ENCODE measurements around the gene SERGEF. TPM values are rescaled to one million over a fixed set of nuclear protein-coding genes. Genes with fewer than 3 reads are reported as not detected.
A peak's percentile ranks its signal among the peaks of the same experiment; 100 is the strongest.

SERGEF gene
- total RNA-seq, 1 experiment from 2014 or later: 19.0 TPM

- DNase-seq: no peak
- Histone ChIP-seq H3K4me3 (no peak overlapping the region), H3K36me3 (no peaks in the 10 kb centered on the region), H3K9me3 (no peaks in the 10 kb centered on the region), H3K27me3 (no peaks in the 10 kb centered on the region)
These were observed 210.4 kb downstream of the SERGEF start for GRCh38 chr11:17802491-17802890.

GRCh38 chr11:17801166-17801565 is 211.7 kb downstream of the SERGEF start:
- Histone ChIP-seq H3K9me3 (no peaks in the 10 kb centered on the region), H3K4me3 (no peak overlapping the region), H3K36me3 (no peaks in the 10 kb centered on the region), H3K27me3 (no peaks in the 10 kb centered on the region)
- no peak for DNase-seq

GRCh38 chr11:17799147-17799546 is 213.7 kb downstream of the SERGEF start:
- H3K4me3 ChIP-seq: no peak overlapping the region
- H3K27me3 ChIP-seq: no peaks in the 10 kb centered on the region
- DNase-seq: no peak
- no peaks in the 10 kb centered on the region for H3K36me3 ChIP-seq
- no peaks in the 10 kb centered on the region for H3K9me3 ChIP-seq

GRCh38 chr11:17798716-17799115 is 214.1 kb downstream of the SERGEF start:
- no peak for DNase-seq
- Histone ChIP-seq H3K27me3 (no peaks in the 10 kb centered on the region), H3K4me3 (no peak overlapping the region), H3K36me3 (no peaks in the 10 kb centered on the region), H3K9me3 (no peaks in the 10 kb centered on the region)

- no peak for DNase-seq
- Histone ChIP-seq H3K36me3 (no peaks in the 10 kb centered on the region), H3K27me3 (no peaks in the 10 kb centered on the region), H3K4me3 (no peak overlapping the region), H3K9me3 (no peaks in the 10 kb centered on the region)
These were observed 214.6 kb downstream of the SERGEF start for GRCh38 chr11:17798253-17798652.

GRCh38 chr11:17796154-17796553 is 216.7 kb downstream of the SERGEF start:
- Histone ChIP-seq H3K36me3 (no peaks in the 10 kb centered on the region), H3K4me3 (no peak overlapping the region), H3K9me3 (no peaks in the 10 kb centered on the region), H3K27me3 (no peaks in the 10 kb centered on the region)
- DNase-seq: no peak

- DNase-seq: no peak
- no peaks in the 10 kb centered on the region for H3K9me3 ChIP-seq
- H3K27me3 ChIP-seq: no peaks in the 10 kb centered on the region
- no peak overlapping the region for H3K4me3 ChIP-seq
- no peaks in the 10 kb centered on the region for H3K36me3 ChIP-seq
These were observed 217.9 kb downstream of the SERGEF start for GRCh38 chr11:17794981-17795380.

GRCh38 chr11:17793642-17794170 is 219.1 kb downstream of the SERGEF start:
- Histone ChIP-seq H3K4me3 (no peak overlapping the region), H3K9me3 (no peaks in the 10 kb centered on the region), H3K27me3 (no peaks in the 10 kb centered on the region), H3K36me3 (no peaks in the 10 kb centered on the region)
- no peak for DNase-seq

GRCh38 chr11:17792161-17792560 is 220.7 kb downstream of the SERGEF start:
- H3K36me3 ChIP-seq: no peaks in the 10 kb centered on the region
- no peak for DNase-seq
- H3K9me3 ChIP-seq: no peaks in the 10 kb centered on the region
- no peaks in the 10 kb centered on the region for H3K27me3 ChIP-seq
- H3K4me3 ChIP-seq: no peak overlapping the region

- Histone ChIP-seq H3K27me3 (no peaks in the 10 kb centered on the region), H3K4me3 (no peak overlapping the region), H3K9me3 (no peaks in the 10 kb centered on the region), H3K36me3 (no peaks in the 10 kb centered on the region)
- DNase-seq: no peak
These were observed 221.7 kb downstream of the SERGEF start for GRCh38 chr11:17791144-17791543.

GRCh38 chr11:17790453-17790852 is 222.4 kb downstream of the SERGEF start:
- Histone ChIP-seq H3K36me3 (no peaks in the 10 kb centered on the region), H3K27me3 (no peaks in the 10 kb centered on the region)
- no peak for DNase-seq

GRCh38 chr11:17788084-17788483 is 224.8 kb downstream of the SERGEF start:
- no peak for DNase-seq
- Histone ChIP-seq H3K9me3 (no peaks in the 10 kb centered on the region), H3K36me3 (no peaks in the 10 kb centered on the region), H3K27me3 (no peaks in the 10 kb centered on the region), H3K4me3 (no peak overlapping the region)

More at GRCh38 chr11:17790453-17790852, 222.4 kb downstream of the SERGEF start:
- no peaks in the 10 kb centered on the region for H3K9me3 ChIP-seq
- no peak overlapping the region for H3K4me3 ChIP-seq

- DNase-seq: peak; percentile 70
- Histone ChIP-seq H3K27me3 (no peaks in the 10 kb centered on the region), H3K9me3 (no peaks in the 10 kb centered on the region), H3K36me3 (no peaks in the 10 kb centered on the region), H3K4me3 (no peak overlapping the region)
These were observed 225.9 kb downstream of the SERGEF start for GRCh38 chr11:17786824-17787525.

GRCh38 chr11:17783878-17784277 is 229.0 kb downstream of the SERGEF start:
- Histone ChIP-seq H3K27me3 (no peaks in the 10 kb centered on the region), H3K9me3 (no peaks in the 10 kb centered on the region), H3K36me3 (no peaks in the 10 kb centered on the region), H3K4me3 (no peak overlapping the region)
- DNase-seq: no peak

- Histone ChIP-seq H3K27me3 (no peaks in the 10 kb centered on the region), H3K4me3 (no peak overlapping the region), H3K36me3 (no peaks in the 10 kb centered on the region), H3K9me3 (no peaks in the 10 kb centered on the region)
- DNase-seq: no peak
These were observed 230.1 kb downstream of the SERGEF start for GRCh38 chr11:17782603-17783337.

GRCh38 chr11:17782145-17782544 is 230.7 kb downstream of the SERGEF start:
- Histone ChIP-seq H3K9me3 (no peaks in the 10 kb centered on the region), H3K4me3 (no peak overlapping the region), H3K36me3 (no peaks in the 10 kb centered on the region), H3K27me3 (no peaks in the 10 kb centered on the region)
- DNase-seq: no peak

- Histone ChIP-seq H3K27me3 (no peaks in the 10 kb centered on the region), H3K36me3 (no peaks in the 10 kb centered on the region)
- DNase-seq: no peak
These were observed 231.2 kb downstream of the SERGEF start for GRCh38 chr11:17781626-17782025.

GRCh38 chr11:17781221-17781620 is 231.6 kb downstream of the SERGEF start:
- H3K27me3 ChIP-seq: no peaks in the 10 kb centered on the region
- H3K4me3 ChIP-seq: no peak overlapping the region
- H3K9me3 ChIP-seq: no peaks in the 10 kb centered on the region
- H3K36me3 ChIP-seq: no peaks in the 10 kb centered on the region
- DNase-seq: no peak

More at GRCh38 chr11:17781626-17782025, 231.2 kb downstream of the SERGEF start:
- Histone ChIP-seq H3K4me3 (no peak overlapping the region), H3K9me3 (no peaks in the 10 kb centered on the region)
